Nephron progenitor cell (in vitro differentiated cells): Measurements from ENCODE around the gene RIC3.

ENCODE experiments used
- DNase-seq: peaks from one replicate; pipeline ENCODE4 v3.0.0; 2021
- H3K27ac Mint-ChIP-seq: 2 replicates; pipeline ENCODE4 v1.8.0; 2021; ENCODE audit warnings: mild to moderate bottlenecking, moderate library complexity, mixed read lengths
- H3K27me3 Mint-ChIP-seq: 2 replicates; pipeline ENCODE4 v1.8.0; 2021; ENCODE audit warnings: mild to moderate bottlenecking, low read depth, mixed read lengths; ENCODE audit not compliant: poor library complexity
- H3K36me3 Mint-ChIP-seq: 2 replicates; pipeline ENCODE4 v1.8.0; 2021; ENCODE audit warnings: low read depth, mixed read lengths
- H3K4me1 Mint-ChIP-seq: 2 replicates; pipeline ENCODE4 v1.8.0; 2021; ENCODE audit warnings: mixed read lengths
- H3K4me3 Mint-ChIP-seq: 2 replicates; pipeline ENCODE4 v1.8.0; 2021; ENCODE audit warnings: mild to moderate bottlenecking, moderate library complexity, mixed read lengths
- H3K9me3 Mint-ChIP-seq: 2 replicates; pipeline ENCODE4 v1.8.0; 2021; ENCODE audit warnings: mild to moderate bottlenecking, moderate library complexity, mixed read lengths
- CTCF ChIP-seq: fragments of 200-600 bp; sonication (generic); IDR thresholded peaks from 2 replicates; pipeline ENCODE4 v1.5.0; 2021; ENCODE audit warnings: antibody characterized with exemption

The RIC3 gene

GRCh38 chr11:8087756-8088155, 81.1 kb downstream of the RIC3 start:
- DNase-seq: no peak
- Mint-ChIP-seq H3K27ac (no peak overlapping the region), H3K4me3 (no peak overlapping the region)

GRCh38 chr11:8087185-8087584, 81.6 kb downstream of the RIC3 start:
- Mint-ChIP-seq H3K27ac (no peak overlapping the region), H3K36me3 (peaks cover 5% of the 10 kb centered on the region), H3K9me3 (no peaks in the 10 kb centered on the region), H3K4me3 (no peak overlapping the region), H3K4me1 (peaks cover 44% of the 10 kb centered on the region), H3K27me3 (peaks cover 11% of the 10 kb centered on the region)
- TF ChIP-seq CTCF: no peak
- DNase-seq: no peak

More at GRCh38 chr11:8087756-8088155, 81.1 kb downstream of the RIC3 start:
- TF ChIP-seq CTCF: no peak
- H3K36me3 Mint-ChIP-seq: peaks cover 5% of the 10 kb centered on the region
- peaks cover 7% of the 10 kb centered on the region for H3K27me3 Mint-ChIP-seq
- H3K4me1 Mint-ChIP-seq: peaks cover 41% of the 10 kb centered on the region
- no peaks in the 10 kb centered on the region for H3K9me3 Mint-ChIP-seq

DNA sequence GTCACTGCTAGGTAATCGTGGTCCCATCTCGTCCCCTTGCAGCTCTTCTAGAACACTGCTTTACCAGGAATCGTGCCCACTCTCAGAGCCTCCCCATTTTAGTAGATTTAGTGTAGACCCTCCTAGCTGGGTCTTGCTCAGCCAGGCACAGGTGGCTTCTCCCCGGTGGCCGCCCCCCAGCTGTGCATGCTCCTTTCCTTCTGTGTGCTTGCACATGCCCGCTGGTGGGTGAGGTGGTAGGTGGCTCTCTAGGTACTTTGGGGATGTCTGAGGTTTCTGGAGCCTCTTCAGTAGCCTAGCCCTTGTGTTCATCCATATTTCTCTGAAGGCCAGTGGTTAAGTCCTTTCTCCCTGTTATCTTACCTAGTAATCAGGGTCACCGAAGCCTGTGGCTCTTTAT, 82.3 kb downstream of the RIC3 start:
- DNase-seq: no peak
- Mint-ChIP-seq H3K4me3 (no peak overlapping the region), H3K4me1 (peaks cover 50% of the 10 kb centered on the region), H3K27me3 (peaks cover 17% of the 10 kb centered on the region), H3K27ac (no peak overlapping the region), H3K9me3 (no peaks in the 10 kb centered on the region), H3K36me3 (no peaks in the 10 kb centered on the region)
- TF ChIP-seq CTCF: no peak

DNA sequence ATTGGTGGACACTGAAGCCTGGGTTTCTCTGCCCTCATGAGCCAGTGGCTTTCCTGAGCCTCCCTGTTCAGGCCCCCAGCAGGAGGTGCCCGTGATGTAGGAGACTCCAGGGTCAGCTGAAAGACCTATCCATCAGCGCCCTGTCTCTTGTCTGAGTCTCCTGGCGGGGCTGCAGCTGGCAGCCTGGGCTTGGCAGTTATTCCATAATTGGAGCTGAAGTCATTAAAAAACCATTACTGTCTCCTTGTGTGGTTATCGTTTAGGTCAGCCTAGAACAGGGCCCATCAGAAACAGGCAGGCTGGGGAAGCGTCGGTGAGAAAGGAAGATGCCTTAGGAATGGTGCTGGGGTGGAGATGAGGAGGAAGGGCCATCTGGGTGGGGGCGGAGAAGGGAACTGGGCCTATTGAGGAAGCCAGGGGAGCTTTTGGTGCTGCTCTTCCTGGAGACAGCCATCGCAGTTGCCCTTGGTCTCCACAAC, 82.8 kb downstream of the RIC3 start:
- Mint-ChIP-seq H3K4me3 (no peak overlapping the region), H3K9me3 (no peaks in the 10 kb centered on the region), H3K36me3 (no peaks in the 10 kb centered on the region), H3K27me3 (peaks cover 17% of the 10 kb centered on the region), H3K4me1 (peaks cover 50% of the 10 kb centered on the region), H3K27ac (no peak overlapping the region)
- no peak for DNase-seq
- TF ChIP-seq CTCF: no peak

- no peak overlapping the region for H3K27ac Mint-ChIP-seq
- TF ChIP-seq CTCF: no peak
- no peak for DNase-seq
- no peaks in the 10 kb centered on the region for H3K36me3 Mint-ChIP-seq
- H3K27me3 Mint-ChIP-seq: peaks cover 24% of the 10 kb centered on the region
- H3K4me1 Mint-ChIP-seq: peaks cover 56% of the 10 kb centered on the region
- no peaks in the 10 kb centered on the region for H3K9me3 Mint-ChIP-seq
- H3K4me3 Mint-ChIP-seq: no peak overlapping the region
Observed at GRCh38 chr11:8085011-8085645, 83.7 kb downstream of the RIC3 start.

- H3K9me3 Mint-ChIP-seq: no peaks in the 10 kb centered on the region
- H3K27ac Mint-ChIP-seq: no peak overlapping the region
- no peak for DNase-seq
- peaks cover 60% of the 10 kb centered on the region for H3K4me1 Mint-ChIP-seq
- no peak for TF ChIP-seq CTCF
- H3K27me3 Mint-ChIP-seq: peaks cover 28% of the 10 kb centered on the region
- H3K4me3 Mint-ChIP-seq: no peak overlapping the region
- no peaks in the 10 kb centered on the region for H3K36me3 Mint-ChIP-seq
Observed at GRCh38 chr11:8084352-8084751, 84.5 kb downstream of the RIC3 start.
